HG03045 (cell line): ENCODE data around the gene HJURP.

ENCODE experiments used
- ATAC-seq: cut with Tn5 transposase; IDR thresholded peaks from one replicate; pipeline ENCODE4 v1.9.1; 2021; ENCODE audit warnings: mild to moderate bottlenecking, moderate library complexity; ENCODE audit not compliant: unreplicated experiment

The HJURP gene

DNA sequence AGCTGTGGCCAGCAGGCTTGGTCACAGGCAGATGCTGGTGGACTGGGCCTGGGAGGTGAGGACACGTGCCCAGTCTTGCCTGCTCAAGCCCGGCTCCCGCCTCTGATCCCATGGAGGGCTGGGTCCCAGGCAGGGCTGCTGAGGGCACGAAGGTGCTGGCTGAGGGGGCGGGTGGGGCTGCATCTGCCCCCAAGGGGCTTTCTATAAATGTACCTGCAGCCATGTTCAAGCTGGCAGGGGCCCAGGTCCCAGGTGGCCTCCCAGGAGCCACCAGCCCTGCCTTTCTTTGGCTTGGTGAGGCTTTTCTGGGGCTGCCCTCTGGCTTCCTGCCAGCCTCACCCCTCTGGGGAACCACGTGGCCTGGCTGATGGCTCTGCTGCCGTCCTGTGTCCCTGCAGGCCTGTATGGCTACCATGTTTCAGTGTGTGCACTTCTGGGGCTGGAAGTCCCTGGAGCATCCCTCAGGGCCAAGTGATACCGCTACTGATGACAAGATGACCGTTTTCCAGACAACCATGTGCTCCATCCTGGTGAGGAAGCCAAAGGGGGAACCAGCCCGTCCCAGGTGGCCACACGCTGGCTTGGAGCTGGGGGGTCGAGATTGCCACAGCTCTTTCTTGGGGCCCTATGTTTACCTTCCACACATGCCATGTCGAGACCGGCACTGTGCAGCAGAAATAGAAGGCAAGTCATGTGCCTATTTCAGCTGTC lies 23.2 kb downstream of the HJURP start:
- no peak for ATAC-seq

DNA sequence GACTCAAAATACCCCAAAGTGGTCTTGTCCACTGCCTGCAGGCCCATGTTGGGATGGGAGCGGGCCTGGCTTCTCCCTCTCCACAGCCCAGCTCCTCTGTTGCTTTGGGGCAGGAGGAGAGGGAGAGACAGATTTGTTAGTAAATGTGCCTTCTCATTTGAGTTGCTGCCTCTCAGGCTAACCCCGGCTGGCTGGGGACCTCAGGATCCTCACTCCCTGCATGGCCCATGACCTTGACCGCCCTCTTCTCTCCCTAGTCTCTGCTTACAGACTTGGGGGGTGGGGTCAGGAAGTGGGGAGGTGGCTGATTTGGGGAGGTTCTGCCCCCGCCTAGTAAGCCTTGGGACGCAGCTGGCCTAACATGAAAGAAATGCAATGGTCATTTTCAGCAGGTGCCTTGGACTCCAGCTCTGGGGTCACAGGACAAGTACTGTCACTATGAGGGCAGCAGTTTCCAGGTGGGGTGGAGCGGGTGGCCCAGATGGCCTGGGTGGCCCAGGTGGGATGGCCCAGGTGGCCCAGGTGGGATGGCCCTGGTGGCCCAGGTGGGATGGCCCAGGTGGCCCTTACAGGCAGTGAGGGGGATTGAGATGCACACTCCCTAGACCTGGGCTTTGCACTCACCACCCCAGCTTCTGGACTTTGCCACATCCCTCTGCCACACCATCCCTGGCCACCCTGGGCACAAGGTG lies 24.1 kb downstream of the HJURP start:
- no peak for ATAC-seq

DNA sequence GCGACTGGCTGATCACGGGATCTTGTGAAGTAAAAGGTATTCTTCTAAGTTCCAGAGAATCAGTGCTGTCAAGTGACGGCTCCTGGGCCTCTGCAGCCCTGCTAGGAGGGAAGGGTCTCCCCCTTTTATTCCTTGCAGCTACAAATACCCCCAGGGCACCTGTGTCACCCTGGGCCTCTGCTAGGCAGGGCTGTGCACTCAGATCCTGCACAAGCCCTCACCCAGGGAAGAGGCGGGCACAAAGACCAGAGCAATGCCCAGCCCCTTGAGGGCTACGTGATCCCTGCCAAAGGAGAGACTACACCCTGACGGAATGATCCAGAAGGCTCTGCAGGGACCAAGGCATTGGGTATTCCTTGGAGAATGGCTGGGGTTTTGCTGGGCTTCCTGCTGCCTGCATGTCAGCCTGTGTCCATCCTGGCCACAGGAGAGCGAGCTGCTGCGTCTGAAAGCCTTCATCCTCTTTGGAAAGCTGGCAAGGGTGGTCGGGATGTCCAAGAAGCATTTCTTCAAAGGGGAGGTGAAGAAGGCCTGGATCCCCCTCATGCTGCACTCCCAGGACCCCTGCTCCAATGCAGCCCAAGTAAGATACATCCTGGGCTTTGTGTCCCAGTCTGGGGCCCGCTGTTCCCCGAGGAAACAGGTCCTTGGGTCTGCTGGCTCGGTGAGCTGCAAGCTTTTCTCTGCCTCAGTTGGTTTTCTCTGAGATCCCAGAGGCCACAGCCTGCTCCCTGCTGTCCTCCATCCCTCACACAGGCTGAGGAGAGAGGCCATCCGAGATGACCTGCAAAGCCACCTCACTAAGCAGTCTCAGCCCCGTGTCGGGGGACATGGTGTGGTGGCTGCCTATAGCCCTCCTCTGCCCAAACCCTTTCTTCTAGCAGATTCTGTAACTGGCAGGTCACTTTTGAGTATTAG lies 24.9 kb downstream of the HJURP start:
- ATAC-seq, result no peak

DNA sequence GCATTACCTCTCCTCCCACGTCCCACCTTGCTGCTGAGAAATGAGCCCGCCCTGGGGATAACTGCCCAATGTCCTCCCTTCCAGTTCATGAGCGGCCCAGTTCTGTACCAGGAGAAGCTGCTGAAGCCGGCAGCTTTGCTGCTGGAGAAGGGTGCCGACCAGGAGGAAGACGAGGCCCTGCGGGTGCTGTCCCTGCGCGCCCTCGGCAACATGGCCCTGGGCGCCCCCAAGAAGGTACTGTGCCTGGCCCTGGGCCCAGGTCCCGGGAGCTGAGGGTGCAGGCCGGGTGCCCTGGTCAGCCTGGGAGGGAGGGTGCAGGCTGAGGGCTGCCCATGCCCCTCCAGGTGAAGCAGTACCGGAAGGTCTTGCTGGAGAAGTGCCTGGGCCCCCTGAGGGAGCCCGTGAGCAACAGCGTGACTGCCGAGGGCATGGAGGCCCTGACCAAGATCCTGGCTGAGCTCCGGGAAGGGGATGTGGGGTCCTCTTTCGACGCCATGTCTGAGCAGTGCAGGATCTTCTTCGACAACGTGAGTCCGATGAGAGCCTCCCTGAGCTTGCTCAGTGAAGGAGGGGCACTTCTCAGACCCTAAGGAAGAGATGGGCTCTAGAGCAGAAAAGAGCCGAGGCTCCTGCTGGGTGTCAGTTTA lies 25.7 kb downstream of the HJURP start:
- no peak for ATAC-seq

DNA sequence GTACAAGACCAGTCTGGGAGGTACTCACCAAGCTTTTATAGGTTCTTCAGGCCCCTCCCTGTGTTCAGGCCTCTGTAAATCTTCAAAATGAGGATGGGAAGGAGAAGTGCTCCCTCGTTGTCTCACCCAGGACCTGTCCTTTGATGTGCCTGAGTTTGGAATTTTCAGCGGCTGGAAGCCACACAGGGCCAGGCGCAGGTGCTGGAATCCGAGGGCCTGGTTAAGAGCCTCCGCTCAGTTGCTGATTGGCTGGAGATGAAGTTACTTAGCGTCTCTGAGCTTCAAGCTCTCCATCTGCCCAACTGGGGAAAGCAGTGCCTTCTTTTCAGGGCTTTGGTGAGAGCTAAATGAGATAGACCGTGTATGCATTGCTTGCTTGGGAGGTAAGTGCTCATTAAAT lies 30.0 kb downstream of the HJURP start:
- no peak for ATAC-seq

DNA sequence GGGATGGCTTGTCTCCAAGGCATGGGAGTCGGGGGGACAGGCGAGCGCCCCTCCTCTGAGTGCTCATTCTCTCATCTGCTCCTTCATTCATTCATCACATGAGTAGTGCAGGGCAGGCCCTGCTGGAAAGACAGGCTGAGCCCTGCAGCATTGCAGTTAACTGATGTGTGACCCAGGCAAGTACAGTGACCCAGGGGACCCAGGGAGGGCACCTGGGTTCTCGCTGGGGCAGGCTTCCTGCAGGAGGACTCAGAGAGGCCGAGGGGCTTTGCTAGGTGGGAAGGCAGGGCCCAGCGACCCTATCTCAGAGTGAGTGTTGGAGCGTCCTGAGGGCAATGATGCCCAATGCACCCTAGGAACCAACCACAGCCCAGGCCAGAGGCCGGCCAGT lies 30.6 kb downstream of the HJURP start:
- ATAC-seq, result no peak

DNA sequence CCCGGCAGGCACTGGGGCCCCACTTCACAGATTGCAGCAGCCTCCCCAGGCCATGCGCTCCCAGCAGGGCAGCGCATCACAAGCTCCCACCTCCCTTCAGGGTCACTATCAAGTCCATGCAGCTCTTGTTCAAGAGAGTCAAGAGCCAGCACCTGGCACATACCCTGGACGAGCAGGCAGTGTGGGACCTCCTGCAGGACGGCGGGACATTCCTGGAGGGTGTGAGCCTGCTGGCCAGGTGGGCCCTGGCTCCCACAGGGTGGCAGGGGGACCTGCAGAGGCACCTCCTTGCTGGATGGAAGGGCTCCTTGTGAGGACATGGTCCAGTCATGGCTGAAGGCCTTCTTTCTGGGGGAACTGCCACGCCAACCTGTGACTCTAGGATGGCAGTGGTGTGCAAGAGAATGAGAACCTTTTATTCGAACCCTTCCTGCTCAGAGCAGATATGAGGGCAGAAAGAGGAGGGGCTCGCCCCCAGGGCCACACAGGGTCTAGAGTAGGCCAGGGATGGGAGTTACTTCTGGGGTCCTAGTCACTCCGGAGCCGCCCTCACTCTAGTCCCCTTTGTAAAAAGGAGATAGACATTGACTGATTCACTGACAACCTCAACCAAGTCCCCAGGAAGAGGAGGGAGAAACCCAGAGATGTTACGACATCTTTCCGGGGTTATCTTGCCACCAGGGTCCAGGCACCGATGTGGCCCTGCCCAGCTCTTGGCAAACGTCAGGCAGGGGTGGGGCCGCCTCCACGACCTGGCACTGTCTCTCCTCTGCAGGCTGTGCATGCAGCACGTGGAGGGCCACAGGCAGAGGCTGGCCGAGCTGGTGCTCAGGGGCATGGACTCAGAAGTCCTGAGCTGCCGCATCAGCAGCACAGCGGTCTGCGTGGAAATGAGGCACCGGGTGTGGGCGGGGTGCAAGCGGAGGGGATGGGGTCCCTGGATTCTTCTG lies 31.3 kb downstream of the HJURP start:
- no peak for ATAC-seq

DNA sequence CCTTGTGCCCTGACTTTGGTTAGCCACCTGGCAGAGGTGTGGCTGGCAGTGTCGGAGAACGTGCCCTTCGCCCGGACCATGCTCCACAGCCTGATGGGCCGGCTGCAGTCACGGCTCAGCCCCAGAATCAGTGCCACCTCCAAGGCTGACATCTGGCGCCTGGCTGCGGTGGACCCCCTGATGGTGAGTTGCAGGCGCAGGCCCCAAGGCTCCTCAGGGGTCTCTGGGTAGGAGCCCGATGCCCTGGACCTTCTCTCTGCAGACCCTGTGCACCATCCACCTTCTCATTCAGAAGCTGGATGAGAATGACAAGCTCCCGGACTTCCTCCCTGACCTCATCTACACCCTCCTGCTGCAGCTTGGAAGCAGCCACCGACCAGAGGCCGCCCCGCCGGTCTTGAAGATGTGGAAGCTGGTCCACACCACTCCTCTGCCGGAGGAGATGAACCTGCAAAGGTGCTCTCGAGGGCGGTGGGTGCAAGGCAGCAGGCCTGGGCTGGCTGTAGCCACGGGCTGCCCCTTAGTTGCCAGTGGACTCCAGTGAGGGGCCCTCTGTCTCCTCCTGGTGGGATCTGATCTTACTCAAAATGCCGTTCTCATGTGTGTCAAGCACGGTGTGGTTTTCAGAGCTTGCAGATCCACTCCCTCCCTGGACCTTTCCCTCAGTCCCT lies 32.1 kb downstream of the HJURP start:
- no peak for ATAC-seq

DNA sequence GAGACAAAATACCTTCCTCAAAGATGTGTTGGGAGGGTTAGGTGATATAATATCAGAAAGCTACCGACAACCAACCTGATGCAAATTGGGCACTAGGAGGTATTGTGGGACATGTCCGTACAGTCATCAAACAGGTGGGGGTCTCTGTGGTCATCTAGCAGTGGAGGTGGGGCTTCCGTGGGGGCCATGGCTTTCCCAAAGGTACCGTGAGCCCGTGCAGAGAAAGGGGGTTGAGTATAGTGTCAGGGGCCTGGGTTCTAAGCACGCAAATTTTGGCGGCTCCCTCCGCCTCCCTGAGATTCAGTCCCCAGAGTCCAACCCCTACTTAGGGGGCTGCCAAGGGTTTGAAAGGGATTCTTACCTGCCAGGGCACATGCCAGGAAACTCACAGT lies 32.6 kb downstream of the HJURP start:
- no peak for ATAC-seq

DNA sequence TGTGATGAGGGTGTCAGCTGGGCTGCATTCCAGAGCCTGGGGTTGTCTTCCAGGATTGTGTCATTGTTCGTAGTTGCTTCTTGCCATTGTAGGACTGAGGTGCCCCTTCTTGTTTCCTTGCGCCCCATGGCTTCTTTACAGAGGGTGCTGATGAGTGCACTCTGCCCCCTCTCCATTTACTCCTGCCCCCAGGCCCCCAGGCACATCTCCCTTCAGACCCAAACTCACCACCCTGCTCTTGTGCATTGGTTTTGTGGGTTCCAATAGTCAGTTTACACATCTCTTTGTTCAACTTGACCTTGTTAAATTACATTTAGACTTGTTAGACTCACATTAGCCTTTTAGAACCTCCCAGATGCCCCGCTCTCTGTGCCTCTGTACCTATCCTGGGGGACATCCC lies 33.1 kb downstream of the HJURP start:
- ATAC-seq, result no peak

DNA sequence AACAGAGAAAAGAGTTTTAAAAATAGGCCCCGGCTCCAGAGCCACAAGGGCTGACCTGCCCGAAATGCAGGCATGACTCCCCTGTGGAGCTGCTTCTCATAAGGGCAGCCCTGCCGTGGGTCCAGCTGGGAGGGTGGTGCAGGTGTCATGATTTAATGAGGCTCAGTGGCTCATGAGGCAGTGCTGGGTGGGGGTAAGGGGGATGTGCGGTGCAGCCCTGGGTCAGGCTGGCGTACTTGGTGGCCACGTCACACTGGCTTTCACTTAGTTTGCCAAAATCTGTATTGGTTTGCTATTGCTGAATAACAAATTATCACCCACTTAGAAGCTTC lies 33.6 kb downstream of the HJURP start:
- no peak for ATAC-seq

DNA sequence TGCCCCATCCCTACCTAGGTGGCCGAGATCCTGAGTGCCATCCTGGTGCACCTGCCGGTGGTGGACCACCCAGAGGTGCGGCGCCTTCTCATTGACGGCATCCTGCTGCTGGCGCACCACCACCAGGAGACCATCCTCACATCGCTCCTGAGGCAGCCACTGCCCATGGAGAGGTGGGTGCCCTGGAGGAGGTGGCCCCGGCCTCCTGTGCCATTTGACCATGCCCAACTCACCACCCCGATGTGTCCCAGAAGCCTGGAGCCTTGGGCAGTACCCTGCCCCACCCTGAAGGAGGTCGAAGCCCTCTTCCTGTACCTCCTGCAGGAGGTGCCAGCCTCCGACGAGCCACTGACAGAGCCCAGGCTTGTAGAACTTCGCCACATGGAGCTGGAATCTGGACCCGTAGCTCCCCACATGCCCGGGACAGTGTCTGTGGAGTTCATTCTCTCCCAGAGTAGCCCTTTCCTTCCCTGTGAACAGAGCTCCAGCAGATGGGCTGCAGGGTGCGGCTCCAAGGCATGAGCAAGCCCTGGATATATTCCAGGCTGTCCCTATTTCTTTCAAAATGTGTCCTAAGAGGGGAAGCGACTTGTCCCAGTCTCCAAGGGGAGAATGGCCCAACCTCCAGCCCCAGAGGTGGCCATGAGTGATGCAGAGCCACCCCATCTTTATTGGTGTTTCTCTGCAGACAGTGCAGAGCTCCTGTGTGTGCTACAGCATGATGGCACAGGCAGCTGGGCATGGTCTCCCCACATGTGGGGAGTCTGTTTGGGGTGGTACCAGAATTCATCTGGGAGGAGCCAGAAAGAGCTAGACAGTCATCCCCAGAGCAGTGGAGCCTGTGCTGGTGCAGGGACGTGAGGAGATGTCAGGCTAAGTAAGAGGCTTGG lies 34.2 kb downstream of the HJURP start:
- no peak for ATAC-seq

DNA sequence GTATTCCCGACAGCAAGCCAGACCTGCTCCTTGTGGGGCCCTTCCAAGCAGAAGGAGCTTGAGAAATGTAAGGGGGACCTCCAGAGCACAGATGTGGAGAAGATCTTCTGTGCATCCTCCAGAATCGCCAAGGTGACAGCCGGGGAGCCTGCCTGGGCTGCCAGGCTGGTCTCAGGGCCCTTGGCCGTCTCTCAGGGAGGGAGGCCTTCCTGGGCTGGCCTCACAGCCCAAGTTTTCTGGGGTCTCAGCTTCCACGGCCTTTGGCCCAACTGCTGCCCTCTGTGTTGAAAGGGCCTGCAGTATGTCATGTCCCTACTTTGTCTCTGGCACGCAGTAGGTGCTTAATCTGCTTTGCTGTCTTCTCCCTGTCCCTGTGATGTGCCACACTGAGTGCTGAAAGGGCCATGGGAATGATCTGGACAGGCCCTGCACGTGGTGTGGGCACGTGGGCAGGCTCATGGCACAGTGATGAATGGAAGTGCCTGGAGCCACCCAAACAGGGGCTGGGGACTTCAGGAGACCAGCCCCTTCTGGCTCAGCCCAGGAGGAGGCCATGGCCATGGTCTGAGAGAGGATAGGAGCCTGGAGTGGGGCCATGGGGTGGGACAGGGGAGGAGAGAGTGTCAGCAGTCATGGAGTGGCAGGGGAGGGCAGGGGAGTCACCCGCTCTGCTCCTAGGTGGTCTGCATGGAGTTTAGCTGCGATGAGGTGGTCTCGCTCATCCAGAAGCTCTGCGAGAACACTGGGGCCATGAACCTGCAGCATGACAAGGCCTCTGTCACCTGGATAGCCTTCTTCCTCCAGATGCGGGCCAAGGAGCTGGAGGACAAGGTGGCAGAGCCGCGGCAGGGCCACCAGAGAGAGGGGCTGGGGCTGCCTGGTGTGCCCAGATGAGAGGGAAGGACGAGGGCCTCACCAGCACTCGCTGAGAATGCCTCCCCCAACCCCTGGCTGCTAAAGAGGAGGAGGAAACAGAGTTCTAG lies 35.4 kb downstream of the HJURP start:
- no peak for ATAC-seq

DNA sequence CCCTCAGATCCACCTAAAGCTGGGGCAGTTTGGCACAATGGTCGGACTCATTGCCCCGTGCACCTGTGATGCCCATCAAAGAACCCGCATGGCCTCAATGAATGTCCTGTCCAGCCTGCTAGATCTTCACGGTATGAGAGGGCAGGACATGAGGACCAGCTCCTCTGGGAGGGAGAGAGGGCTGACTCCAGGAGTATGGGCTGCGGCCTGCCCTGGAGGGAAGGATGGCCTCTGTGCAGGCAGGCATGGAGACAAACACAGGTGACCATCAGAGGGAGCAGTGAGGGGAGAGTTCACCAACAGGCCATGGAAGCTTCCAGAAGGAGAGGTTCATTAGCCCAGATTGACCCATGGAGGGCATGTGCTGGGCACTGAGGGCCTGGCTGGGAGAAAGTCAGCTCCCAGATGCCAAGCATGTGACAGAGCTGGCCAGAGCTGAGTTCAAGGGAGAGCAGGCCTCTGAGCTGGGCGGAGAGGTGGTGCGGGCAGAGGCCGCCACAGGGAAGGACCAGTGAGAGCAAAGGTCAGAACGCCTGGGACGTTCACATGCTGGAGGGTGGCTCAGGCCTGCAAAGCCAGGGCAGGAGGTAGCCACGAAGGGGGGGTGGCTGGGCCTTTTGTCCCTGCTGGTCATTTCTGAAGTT lies 36.2 kb downstream of the HJURP start:
- no peak for ATAC-seq

DNA sequence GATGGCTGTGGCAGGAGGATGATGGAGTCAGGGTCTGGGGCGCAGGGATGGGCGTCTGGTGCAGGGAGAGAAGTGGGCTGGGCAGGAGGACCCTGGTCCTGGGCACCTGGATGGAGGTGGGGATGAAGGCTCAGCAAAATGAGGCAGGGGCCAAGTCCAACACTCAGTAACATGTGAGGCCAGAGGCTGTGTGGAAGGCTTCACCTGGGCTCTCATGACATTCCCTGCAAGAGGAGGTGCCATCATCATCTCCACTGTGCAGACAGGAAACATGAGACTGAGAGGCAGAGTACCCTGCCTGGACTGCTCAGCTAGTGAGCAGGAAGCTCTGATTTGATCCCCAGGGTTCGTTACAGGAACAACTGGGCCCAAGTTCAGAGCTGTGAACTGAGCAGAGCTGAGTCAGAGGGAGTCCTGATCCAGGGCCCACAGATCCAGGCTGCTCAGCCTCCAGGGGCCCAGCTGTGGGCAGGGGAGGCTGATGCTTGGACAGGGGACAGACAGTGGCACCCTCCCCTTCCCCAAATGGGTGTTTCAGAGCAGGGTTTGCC lies 36.9 kb downstream of the HJURP start:
- ATAC-seq, result no peak

DNA sequence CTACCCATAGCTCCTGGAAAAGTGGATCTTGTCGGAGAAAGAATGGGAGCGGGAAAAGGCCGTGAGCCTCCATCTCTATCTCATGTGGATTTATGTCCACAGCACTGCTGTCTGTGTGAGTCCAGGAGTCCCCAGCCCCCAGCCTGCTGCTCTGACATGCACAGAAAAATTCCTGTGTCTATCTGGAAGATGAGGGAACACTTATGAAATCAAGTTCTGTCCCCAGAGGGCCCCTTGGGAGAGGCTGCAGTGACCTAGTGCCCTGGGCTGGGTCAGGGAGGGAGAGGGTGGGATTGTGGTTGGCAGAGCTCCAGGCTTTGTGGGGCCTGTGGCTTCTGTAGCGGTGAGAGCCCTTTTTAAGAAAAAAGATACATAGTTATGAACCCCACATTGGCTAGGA lies 37.6 kb downstream of the HJURP start:
- ATAC-seq, result no peak

DNA sequence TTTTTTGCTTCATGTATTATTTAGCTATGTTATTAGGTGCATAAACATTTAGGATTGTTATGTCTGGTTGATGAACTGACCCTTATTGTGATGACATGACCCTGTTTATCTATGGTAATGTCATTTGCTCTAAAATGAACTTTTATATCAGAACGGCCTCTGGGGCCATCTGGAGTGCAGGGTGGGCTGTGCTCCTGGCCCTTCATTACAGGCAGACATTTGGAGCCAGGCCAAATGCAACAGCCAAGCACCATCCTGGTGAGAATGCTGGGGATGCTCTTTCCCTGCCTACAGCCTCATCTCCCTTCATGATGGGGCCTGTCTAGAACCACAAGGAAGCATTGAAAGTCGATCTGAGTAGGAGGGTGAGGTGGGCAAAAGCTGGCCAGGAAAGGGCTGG lies 38.0 kb downstream of the HJURP start:
- no peak for ATAC-seq
